AG04449 (cell line): Measurements from ENCODE around the gene USE1.

ENCODE experiments used
- CTCF ChIA-PET: fragments of 350-600 bp; formaldehyde crosslinking; extraction: SDS; loops from one replicate; lab custom pipeline; 2021; ENCODE audit warnings: antibody characterized with exemption; lab: Yijun Ruan, JAX
- POLR2A ChIA-PET: fragments of 400-600, 350-600 bp; formaldehyde crosslinking; extraction: SDS; loops from one replicate; lab custom pipeline; 2020; ENCODE audit warnings: antibody characterized with exemption, inconsistent platforms; lab: Yijun Ruan, JAX
- DNase-seq: peaks from one replicate; pipeline ENCODE4 v3.0.0-alpha.2; 2010; ENCODE audit warnings: low read depth, low spot score
- H3K4me3 ChIP-seq: 2 replicates; pipeline ENCODE4 v1.5.1; 2011; ENCODE audit warnings: low read depth, mild to moderate bottlenecking, control low read depth, low read length
- TF ChIP-seq, protein P1 (sequence below): IDR thresholded peaks from one replicate; pipeline ENCODE4 v1.5.1; 2011; ENCODE audit warnings: mild to moderate bottlenecking, moderate library complexity, low read length, control low read depth, inconsistent platforms; ENCODE audit not compliant: insufficient read depth; ENCODE audit errors: missing control alignments

The USE1 gene

DNA sequence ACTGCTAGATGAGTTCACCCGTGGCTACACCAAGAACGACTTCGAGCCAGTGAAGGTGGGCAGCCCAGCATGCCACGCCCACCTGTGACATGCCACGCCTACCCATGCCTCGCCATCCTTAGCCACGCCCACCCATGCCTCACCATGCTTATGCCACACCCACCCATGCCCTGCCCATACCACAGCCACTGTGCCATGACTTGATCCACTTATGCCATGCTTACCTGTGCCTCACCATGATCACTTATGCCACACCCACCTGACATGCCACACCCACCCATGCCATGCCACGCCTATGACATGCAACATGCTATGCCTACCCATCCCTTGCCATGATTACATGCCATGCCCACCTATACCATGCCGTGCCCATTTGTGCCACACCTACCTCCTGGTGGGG, 12.9 kb upstream of the USE1 start:
- TF ChIP-seq, protein P1, sequence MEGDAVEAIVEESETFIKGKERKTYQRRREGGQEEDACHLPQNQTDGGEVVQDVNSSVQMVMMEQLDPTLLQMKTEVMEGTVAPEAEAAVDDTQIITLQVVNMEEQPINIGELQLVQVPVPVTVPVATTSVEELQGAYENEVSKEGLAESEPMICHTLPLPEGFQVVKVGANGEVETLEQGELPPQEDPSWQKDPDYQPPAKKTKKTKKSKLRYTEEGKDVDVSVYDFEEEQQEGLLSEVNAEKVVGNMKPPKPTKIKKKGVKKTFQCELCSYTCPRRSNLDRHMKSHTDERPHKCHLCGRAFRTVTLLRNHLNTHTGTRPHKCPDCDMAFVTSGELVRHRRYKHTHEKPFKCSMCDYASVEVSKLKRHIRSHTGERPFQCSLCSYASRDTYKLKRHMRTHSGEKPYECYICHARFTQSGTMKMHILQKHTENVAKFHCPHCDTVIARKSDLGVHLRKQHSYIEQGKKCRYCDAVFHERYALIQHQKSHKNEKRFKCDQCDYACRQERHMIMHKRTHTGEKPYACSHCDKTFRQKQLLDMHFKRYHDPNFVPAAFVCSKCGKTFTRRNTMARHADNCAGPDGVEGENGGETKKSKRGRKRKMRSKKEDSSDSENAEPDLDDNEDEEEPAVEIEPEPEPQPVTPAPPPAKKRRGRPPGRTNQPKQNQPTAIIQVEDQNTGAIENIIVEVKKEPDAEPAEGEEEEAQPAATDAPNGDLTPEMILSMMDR = no peak
- CTCF ChIA-PET = no interaction called here
- POLR2A ChIA-PET = no interaction called here
- H3K4me3 ChIP-seq = no peak overlapping the region
- DNase-seq = no peak

DNA sequence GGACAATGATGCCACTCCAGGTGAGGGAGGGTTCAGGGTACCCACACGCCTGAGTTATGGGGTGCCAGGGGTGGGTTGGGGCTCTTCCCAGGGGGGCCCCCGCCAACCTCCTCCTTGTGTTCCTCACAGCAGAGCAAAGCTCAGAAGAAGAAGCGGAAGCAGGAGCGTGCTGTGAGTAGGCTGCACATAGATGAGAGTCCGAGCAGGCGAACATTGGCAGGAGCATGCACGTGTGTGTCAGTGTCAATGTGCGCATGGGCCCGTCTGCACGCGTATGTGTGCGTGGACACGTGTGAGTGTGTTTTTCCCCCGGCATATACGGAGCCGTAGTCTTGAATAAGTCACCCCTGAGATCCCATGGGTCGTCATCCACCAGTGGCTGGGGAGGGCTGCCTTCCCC, 12.4 kb upstream of the USE1 start:
- CTCF ChIA-PET = no interaction called here
- TF ChIP-seq, protein P1 = no peak
- POLR2A ChIA-PET = no interaction called here
- DNase-seq = no peak
- no peak overlapping the region for H3K4me3 ChIP-seq

DNA sequence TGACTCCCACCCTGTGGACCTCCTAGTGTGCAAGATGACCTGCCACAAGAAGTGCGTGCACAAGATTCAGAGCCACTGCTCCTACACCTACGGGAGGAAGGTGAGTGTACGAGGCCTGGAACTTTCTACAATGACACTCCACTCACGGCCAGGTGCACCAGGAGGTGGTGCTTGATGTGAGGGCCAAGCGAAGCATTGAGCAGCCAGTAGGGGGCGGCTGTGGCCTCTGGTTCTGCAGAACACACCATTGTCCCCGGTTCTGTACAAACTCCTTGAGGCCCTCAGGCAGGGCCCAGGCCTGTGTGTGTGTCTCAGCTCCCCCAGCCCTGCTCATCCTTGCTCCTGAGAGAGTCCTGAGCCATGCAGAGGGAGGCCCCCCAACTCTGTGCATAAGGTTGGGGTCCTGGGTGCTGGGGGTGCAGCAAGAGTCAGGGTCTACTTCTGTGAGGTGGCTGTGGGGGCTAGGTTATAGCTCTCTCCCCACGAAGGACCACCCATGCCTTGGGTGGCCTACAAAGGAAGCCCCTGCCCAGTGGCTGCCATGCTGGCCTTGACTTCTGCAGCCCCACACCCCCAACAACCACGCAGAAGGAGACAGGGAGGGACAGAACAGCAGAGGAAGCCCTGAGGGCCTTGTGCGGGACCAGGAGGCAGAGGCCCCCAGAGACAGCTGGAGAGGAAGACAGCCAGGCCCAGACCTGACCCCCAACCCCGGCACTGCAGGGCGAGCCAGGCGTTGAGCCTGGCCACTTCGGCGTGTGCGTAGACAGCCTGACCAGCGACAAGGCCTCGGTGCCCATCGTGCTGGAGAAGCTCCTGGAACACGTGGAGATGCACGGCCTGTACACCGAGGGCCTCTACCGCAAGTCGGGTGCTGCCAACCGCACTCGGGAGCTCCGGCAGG, 9.7 kb upstream of the USE1 start:
- CTCF ChIA-PET = interaction anchor here (1.3 to 5.0 kb wide), 5 partner anchors 10 to 77 kb away, joined by 4 to 44 read pairs (median 5); partner anchors contain the start of genes ANKLE1, OCEL1 and USE1
- TF ChIP-seq, protein P1 = peak; percentile 77
- H3K4me3 ChIP-seq = no peak overlapping the region
- DNase-seq = no peak
- POLR2A ChIA-PET = no interaction called here

DNA sequence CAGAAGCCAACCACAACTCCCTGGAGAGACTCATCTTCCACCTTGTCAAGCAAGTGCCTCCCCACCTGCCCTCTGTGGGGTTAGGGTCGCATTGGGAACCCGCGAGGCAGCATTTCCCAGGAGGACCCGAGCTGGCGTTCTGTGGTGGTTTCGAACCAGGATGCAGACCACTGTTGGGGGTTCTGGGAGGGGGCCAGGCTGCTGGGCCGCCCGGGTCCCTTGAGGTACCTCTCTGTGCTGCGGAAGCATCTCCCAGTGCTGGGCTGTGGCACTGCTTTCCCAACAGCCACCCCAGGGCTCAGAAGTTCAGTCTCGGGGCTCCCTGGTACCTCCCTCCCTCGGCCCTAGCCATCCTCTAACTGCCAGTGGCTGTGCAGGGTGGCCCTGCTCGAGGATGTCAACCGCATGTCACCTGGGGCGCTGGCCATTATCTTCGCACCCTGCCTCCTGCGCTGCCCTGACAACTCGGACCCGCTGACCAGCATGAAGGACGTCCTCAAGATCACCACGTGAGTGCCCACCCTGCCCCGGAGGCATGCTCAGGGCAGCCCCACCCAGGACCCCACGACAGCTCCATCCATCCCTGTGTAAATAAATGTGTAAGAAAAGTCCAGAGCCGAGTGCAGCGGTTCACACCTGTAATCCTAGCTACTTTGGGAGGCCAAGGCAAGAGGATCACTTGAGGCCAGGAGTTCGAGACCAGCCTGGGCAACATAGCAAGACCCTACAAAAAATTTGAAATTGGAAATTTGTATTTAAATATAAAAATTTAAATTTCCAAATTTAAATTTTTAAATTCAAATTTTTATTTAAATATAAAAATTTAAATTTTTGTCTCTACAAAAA, 8.2 kb upstream of the USE1 start:
- ChIA-PET CTCF (interaction anchor here (3.1 to 5.0 kb wide), 2 partner anchors 8 to 76 kb away, joined by 21 to 44 read pairs; partner anchors contain the start of genes ANKLE1 and USE1), POLR2A (no interaction called here)
- TF ChIP-seq, protein P1 = no peak
- no peak overlapping the region for H3K4me3 ChIP-seq
- DNase-seq = no peak

DNA sequence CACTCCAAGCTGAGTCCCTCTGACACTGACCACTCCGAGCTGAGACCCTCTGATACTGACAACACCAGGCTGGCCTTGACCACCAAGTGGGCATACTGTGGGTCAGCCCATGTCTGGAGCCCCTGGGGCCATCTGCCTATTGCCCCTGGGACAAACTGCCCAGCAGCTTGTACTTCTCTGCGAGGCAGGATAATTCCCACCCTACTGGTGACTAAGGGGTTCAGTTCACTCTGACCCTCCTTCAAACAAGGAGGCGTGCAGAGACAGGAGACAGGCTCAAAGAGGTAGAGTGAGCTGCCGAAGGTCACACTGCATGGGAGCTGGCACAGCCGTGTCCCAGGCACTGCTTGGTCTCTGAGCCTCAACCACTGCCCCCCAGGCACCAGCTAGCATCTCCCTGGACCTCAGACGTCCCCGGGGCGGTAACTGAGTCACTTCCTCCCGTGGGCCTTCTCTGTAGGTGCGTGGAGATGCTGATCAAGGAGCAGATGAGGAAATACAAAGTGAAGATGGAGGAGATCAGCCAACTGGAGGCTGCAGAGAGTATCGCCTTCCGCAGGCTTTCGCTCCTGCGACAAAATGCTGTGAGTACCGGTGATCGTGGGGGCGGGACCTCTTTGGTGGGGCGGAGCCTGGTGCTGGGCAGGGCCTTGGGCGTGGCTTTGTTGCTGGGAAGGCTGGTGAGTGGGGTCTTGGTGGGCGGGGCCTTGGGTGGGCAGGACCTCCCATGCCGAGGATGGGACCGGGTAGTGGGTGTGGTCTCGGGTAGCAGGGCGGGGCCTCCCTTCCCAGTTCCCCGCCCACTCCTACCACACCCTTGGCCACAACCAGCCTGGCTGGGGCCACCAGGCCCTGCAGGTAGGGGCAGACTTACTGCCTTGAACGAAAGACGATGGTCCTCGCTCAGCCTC, 5.8 kb upstream of the USE1 start:
- TF ChIP-seq, protein P1 = no peak
- ChIA-PET POLR2A (no interaction called here), CTCF (interaction anchor here (0.6 to 1.5 kb wide), 5 partner anchors 18 to 142 kb away, joined by 3 to 5 read pairs (median 4); partner anchors contain the start of gene ANKLE1)
- no peak overlapping the region for H3K4me3 ChIP-seq
- no peak for DNase-seq
